Measurements from ENCODE around the gene POM121L2. TPM values are rescaled to one million over a fixed set of nuclear protein-coding genes. Genes with fewer than 3 reads are reported as not detected.

POM121L2 gene
- total RNA-seq, 2 donors from 2014 or later = 0.62 TPM; not detected in 1

DNA sequence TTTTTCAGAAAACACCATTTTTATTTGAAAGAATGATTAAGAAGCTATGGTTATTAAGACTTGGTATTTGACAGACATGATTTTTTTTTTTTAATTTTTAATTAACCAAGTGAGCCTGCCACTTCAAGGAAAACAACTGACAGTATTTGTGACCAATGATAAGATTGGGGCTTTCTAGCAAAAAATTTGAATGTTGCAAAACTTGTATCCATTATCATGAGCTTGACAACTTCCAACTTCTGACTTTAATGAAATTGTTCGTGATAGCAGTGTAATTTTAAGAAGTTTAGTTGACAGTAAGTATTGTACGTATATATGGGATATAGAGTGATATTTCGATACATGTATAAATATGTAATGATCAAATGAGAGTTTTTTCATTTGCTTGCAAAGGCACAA, 21.6 kb upstream of the POM121L2 start:
- Histone ChIP-seq H3K4me3 (no peak overlapping the region), H3K36me3 (no peaks in the 10 kb centered on the region), H3K9me3 (no peaks in the 10 kb centered on the region), H3K27ac (no peak overlapping the region), H3K4me1 (replicated peaks) (no peaks in the 10 kb centered on the region), H3K27me3 (replicated peaks; ENCODE audit: insufficient read depth) (no peaks in the 10 kb centered on the region)
- 58% methylated on average over 3 of the region's 3 CpGs for WGBS
- TF ChIP-seq, protein P1, sequence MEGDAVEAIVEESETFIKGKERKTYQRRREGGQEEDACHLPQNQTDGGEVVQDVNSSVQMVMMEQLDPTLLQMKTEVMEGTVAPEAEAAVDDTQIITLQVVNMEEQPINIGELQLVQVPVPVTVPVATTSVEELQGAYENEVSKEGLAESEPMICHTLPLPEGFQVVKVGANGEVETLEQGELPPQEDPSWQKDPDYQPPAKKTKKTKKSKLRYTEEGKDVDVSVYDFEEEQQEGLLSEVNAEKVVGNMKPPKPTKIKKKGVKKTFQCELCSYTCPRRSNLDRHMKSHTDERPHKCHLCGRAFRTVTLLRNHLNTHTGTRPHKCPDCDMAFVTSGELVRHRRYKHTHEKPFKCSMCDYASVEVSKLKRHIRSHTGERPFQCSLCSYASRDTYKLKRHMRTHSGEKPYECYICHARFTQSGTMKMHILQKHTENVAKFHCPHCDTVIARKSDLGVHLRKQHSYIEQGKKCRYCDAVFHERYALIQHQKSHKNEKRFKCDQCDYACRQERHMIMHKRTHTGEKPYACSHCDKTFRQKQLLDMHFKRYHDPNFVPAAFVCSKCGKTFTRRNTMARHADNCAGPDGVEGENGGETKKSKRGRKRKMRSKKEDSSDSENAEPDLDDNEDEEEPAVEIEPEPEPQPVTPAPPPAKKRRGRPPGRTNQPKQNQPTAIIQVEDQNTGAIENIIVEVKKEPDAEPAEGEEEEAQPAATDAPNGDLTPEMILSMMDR (IDR thresholded peaks at IDR 0.05) = no peak
- no peak for TF ChIP-seq POLR2AphosphoS5 (IDR thresholded peaks at IDR 0.05)
- no peak for TF ChIP-seq POLR2A (IDR thresholded peaks at IDR 0.05)
- DNase-seq (ENCODE audit: low spot score) = no peak
- intact Hi-C loops (cut with DNase I) = no loop called here

DNA sequence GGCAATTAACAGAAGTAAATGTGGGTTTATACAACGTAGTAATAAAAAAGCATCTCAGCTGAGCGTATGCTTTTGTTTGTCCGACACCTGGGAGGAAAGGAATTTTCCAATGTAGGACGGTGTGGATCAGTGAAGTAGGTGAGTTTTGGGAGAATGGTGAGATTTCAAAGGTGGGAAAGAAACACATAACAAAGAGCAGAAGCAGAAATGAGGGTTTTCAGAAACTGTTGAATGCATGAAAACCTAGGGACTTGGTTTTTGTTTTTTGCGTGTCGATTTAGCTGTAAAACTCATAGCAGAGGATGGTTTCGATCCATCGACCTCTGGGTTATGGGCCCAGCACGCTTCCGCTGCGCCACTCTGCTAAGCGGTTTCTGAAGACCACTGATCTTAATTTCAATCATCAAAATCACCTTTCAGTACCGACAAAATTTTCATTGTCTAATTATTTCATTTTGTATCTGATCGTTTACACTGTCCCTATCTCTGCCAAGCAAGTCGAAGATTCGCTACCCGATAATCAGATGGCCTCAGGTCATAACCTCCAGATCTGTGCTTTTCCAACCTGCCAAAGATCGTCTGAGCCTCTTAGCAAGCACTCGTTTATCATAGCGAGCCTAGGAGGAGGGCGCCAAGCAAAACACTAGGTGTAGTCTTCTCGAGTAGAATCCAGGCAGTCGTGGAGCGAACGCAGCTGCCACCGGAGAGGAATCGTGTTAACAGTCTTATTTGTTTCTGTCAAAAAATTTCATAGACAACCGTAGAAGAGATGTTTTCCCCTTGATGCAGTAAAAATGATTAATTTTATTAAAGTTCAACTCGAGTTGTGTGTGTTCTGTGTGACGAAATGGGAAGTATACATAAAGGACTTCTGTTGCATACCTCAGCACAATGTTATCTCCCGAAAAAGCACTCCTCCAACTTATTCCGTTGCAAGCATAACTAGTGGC, 20.9 kb upstream of the POM121L2 start:
- DNase-seq (ENCODE audit: low spot score) = no peak
- H3K4me3 ChIP-seq = no peak overlapping the region
- no peaks in the 10 kb centered on the region for H3K27me3 ChIP-seq (replicated peaks; ENCODE audit: insufficient read depth)
- no peaks in the 10 kb centered on the region for H3K4me1 ChIP-seq (replicated peaks)
- no peaks in the 10 kb centered on the region for H3K9me3 ChIP-seq
- TF ChIP-seq, protein P1 (IDR thresholded peaks at IDR 0.05) = no peak
- TF ChIP-seq POLR2AphosphoS5 (IDR thresholded peaks at IDR 0.05) = no peak
- TF ChIP-seq POLR2A (IDR thresholded peaks at IDR 0.05) = no peak
- H3K36me3 ChIP-seq = no peaks in the 10 kb centered on the region
- no peak overlapping the region for H3K27ac ChIP-seq
- intact Hi-C loops (cut with DNase I) = no loop called here
- 5% methylated on average over 32 of the region's 32 CpGs for WGBS

DNA sequence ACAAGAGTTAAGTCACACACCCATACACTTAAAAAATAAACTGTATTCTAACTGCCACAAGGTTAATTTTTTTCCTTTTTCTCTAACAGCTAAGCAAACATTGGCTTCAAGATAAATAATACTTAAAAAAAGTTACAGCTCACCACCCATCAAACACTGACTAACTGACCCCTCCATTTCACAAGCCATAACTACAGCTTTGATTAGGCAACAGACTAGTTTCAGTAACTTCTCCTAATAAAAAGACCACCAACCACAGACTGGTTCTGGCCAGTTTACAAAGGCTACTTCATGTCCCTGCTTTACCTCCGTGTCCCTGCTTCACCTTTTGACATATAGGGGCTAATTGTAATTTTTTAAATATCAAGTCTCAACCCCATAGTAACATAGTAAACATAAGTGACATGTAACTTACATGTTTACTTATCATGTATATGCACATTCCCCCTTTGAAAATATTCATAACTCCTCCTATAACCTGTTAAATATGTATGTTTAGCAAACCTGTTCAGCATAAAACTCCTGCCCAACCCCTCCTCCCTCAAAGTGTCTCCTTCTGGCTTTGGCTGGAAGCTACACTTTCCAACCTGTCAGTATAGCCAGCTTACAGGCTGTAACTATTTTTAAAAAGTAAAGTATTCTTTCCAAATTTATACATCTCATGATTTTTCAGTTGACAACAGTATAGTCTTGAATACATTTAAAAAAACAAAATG, 15.1 kb upstream of the POM121L2 start:
- Histone ChIP-seq H3K4me1 (replicated peaks) (no peaks in the 10 kb centered on the region), H3K9me3 (no peaks in the 10 kb centered on the region), H3K27ac (no peak overlapping the region), H3K36me3 (no peaks in the 10 kb centered on the region), H3K27me3 (replicated peaks; ENCODE audit: insufficient read depth) (no peaks in the 10 kb centered on the region), H3K4me3 (no peak overlapping the region)
- intact Hi-C loops (cut with DNase I) = no loop called here
- no peak for DNase-seq (ENCODE audit: low spot score)
- TF ChIP-seq POLR2AphosphoS5 (IDR thresholded peaks at IDR 0.05) (no peak), POLR2A (IDR thresholded peaks at IDR 0.05) (no peak)
- TF ChIP-seq, protein P1 (IDR thresholded peaks at IDR 0.05) = no peak
- 26% methylated on average over 1 of the region's 1 CpG for WGBS

GRCh38 chr6:27321901-27322300, 9.8 kb upstream of the POM121L2 start:
- H3K36me3 ChIP-seq = no peaks in the 10 kb centered on the region
- no peak for DNase-seq (ENCODE audit: low spot score)
- no peaks in the 10 kb centered on the region for H3K27me3 ChIP-seq (replicated peaks; ENCODE audit: insufficient read depth)
- H3K27ac ChIP-seq = no peak overlapping the region
- intact Hi-C loops (cut with DNase I) = no loop called here
- 90% methylated on average over 4 of the region's 4 CpGs for WGBS
- no peaks in the 10 kb centered on the region for H3K4me1 ChIP-seq (replicated peaks)
- no peaks in the 10 kb centered on the region for H3K9me3 ChIP-seq
- TF ChIP-seq POLR2AphosphoS5 (IDR thresholded peaks at IDR 0.05) (no peak), POLR2A (IDR thresholded peaks at IDR 0.05) (no peak)
- TF ChIP-seq, protein P1 (IDR thresholded peaks at IDR 0.05) = no peak
- no peak overlapping the region for H3K4me3 ChIP-seq
